ENCODE measurements around the gene RBBP8NL.
A peak's percentile ranks its signal among the peaks of the same experiment; 100 is the strongest.

RBBP8NL gene

GRCh38 chr20:62415354-62416111 is 11.8 kb downstream of the RBBP8NL start:
- H3K9me3 ChIP-seq (ENCODE audit: insufficient read depth, low read depth, low read length): no peaks in the 10 kb centered on the region
- H3K36me3 ChIP-seq (ENCODE audit: insufficient read depth, low read length): no peaks in the 10 kb centered on the region
- no peak overlapping the region for H3K4me3 ChIP-seq (ENCODE audit: low read length, poor library complexity, severe bottlenecking)
- no peak overlapping the region for H3K9ac ChIP-seq (ENCODE audit: low read depth, low read length, poor library complexity, severe bottlenecking)
- peaks cover 1% of the 10 kb centered on the region for H3K4me1 ChIP-seq (ENCODE audit: insufficient read depth, low read length, poor library complexity, severe bottlenecking)
- no peaks in the 10 kb centered on the region for H4K20me1 ChIP-seq (ENCODE audit: insufficient read depth, low read length, poor library complexity, severe bottlenecking)
- H3K79me2 ChIP-seq (ENCODE audit: insufficient read depth, low read length): no peaks in the 10 kb centered on the region
- no peak overlapping the region for H3K4me2 ChIP-seq (ENCODE audit: low read depth, low read length, poor library complexity, severe bottlenecking)
- H3F3A ChIP-seq (ENCODE audit: low read depth): no peaks in the 10 kb centered on the region
- no peaks in the 10 kb centered on the region for H3K27me3 ChIP-seq (ENCODE audit: insufficient read depth, low read length, poor library complexity, severe bottlenecking)
- H3K9me2 ChIP-seq (replicated peaks; ENCODE audit: low read depth, low read length): no peaks in the 10 kb centered on the region
- no peak overlapping the region for H2AFZ ChIP-seq (ENCODE audit: low read length)
- TF ChIP-seq CTCF (conservative IDR thresholded peaks at IDR 0.05; ENCODE audit: low read length): no peak
- no peak for TF ChIP-seq EZH2phosphoT487 (IDR thresholded peaks at IDR 0.05; ENCODE audit: borderline replicate concordance)

GRCh38 chr20:62413896-62414481 is 13.3 kb downstream of the RBBP8NL start:
- no peaks in the 10 kb centered on the region for H3F3A ChIP-seq (ENCODE audit: low read depth)
- no peak overlapping the region for H3K4me3 ChIP-seq (ENCODE audit: low read length, poor library complexity, severe bottlenecking)

GRCh38 chr20:62413025-62413570 is 14.2 kb downstream of the RBBP8NL start:
- Histone ChIP-seq H3F3A (ENCODE audit: low read depth) (no peaks in the 10 kb centered on the region), H2AFZ (ENCODE audit: low read length) (no peak overlapping the region), H3K9me2 (replicated peaks; ENCODE audit: low read depth, low read length) (no peaks in the 10 kb centered on the region), H3K4me1 (ENCODE audit: insufficient read depth, low read length, poor library complexity, severe bottlenecking) (peaks cover 13% of the 10 kb centered on the region), H3K36me3 (ENCODE audit: insufficient read depth, low read length) (no peaks in the 10 kb centered on the region), H3K9ac (ENCODE audit: low read depth, low read length, poor library complexity, severe bottlenecking) (no peak overlapping the region), H3K79me2 (ENCODE audit: insufficient read depth, low read length) (no peaks in the 10 kb centered on the region), H3K4me3 (ENCODE audit: low read length, poor library complexity, severe bottlenecking) (no peak overlapping the region), H4K20me1 (ENCODE audit: insufficient read depth, low read length, poor library complexity, severe bottlenecking) (no peaks in the 10 kb centered on the region), H3K9me3 (ENCODE audit: insufficient read depth, low read depth, low read length) (no peaks in the 10 kb centered on the region), H3K4me2 (ENCODE audit: low read depth, low read length, poor library complexity, severe bottlenecking) (no peak overlapping the region), H3K27me3 (ENCODE audit: insufficient read depth, low read length, poor library complexity, severe bottlenecking) (no peaks in the 10 kb centered on the region)
- no peak for TF ChIP-seq CTCF (conservative IDR thresholded peaks at IDR 0.05; ENCODE audit: low read length)
- TF ChIP-seq EZH2phosphoT487 (IDR thresholded peaks at IDR 0.05; ENCODE audit: borderline replicate concordance): no peak

More at GRCh38 chr20:62413896-62414481, 13.3 kb downstream of the RBBP8NL start:
- Histone ChIP-seq H3K9me3 (ENCODE audit: insufficient read depth, low read depth, low read length) (no peaks in the 10 kb centered on the region), H2AFZ (ENCODE audit: low read length) (no peak overlapping the region), H3K79me2 (ENCODE audit: insufficient read depth, low read length) (no peaks in the 10 kb centered on the region), H3K9ac (ENCODE audit: low read depth, low read length, poor library complexity, severe bottlenecking) (no peak overlapping the region), H3K36me3 (ENCODE audit: insufficient read depth, low read length) (no peaks in the 10 kb centered on the region), H3K27me3 (ENCODE audit: insufficient read depth, low read length, poor library complexity, severe bottlenecking) (no peaks in the 10 kb centered on the region), H4K20me1 (ENCODE audit: insufficient read depth, low read length, poor library complexity, severe bottlenecking) (no peaks in the 10 kb centered on the region), H3K4me1 (ENCODE audit: insufficient read depth, low read length, poor library complexity, severe bottlenecking) (peaks cover 11% of the 10 kb centered on the region), H3K9me2 (replicated peaks; ENCODE audit: low read depth, low read length) (no peaks in the 10 kb centered on the region), H3K4me2 (ENCODE audit: low read depth, low read length, poor library complexity, severe bottlenecking) (no peak overlapping the region)
- TF ChIP-seq CTCF (conservative IDR thresholded peaks at IDR 0.05; ENCODE audit: low read length) (peak; percentile 47), EZH2phosphoT487 (IDR thresholded peaks at IDR 0.05; ENCODE audit: borderline replicate concordance) (no peak)
